ENCODE results near the gene HPSE. TPM values are rescaled to one million over a fixed set of nuclear protein-coding genes. Genes with fewer than 3 reads are reported as not detected.

Gene HPSE
- total and polyA plus RNA-seq, 2 donors (not counting 1 experiment from before 2014, with no cell fraction given): 1.3 to 2.6 TPM

DNA sequence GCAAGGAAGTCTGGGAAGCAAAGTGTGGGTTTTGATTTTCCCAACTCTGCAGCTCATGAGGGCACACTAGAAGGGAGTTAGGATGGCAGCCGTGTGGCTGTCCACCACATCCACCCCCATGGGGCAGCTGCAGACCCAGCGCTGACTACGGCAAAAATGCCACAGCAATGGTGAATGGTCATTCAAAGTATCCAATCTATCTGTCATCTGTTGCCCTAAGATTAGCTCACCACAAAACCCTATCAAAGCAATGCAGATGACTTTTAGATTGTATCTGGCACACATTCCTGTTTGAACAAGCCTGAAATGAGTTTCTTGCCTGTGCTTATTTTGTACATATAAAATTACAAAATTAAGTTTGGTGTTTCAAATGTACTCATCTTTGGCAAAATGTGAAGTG lies 29.7 kb upstream of the HPSE start:
- 52% methylated on average over 3 of the region's 3 CpGs for WGBS (ENCODE audit: insufficient coverage)
- Histone ChIP-seq H4K20me1 (ENCODE audit: control insufficient read depth, insufficient read depth, low read length, poor library complexity, severe bottlenecking) (no peaks in the 10 kb centered on the region), H3K9ac (ENCODE audit: low read length) (no peak overlapping the region), H3K9me3 (ENCODE audit: control extremely low read depth in 1 of 3, control insufficient read depth in 2 of 3, insufficient read depth in 1 of 3, low read length in 2 of 3) (no peaks in the 10 kb centered on the region), H2AFZ (ENCODE audit: insufficient read depth, low read depth, low read length, poor library complexity, severe bottlenecking) (no peak overlapping the region), H3K4me2 (replicated peaks; ENCODE audit: low read depth, low read length, poor library complexity, severe bottlenecking) (no peak overlapping the region), H3K4me3 (ENCODE audit: control extremely low read depth in 1 of 5, extremely low read depth in 1 of 5, insufficient read depth in 1 of 5, low read depth in 2 of 5, low read length in 4 of 5) (no peak overlapping the region), H3K36me3 (replicated peaks in 1 of 2; ENCODE audit: control extremely low read depth in 1 of 2, control insufficient read depth in 1 of 2, extremely low read depth in 1 of 2, insufficient read depth in 2 of 2, low read length in 1 of 2) (no peaks in the 10 kb centered on the region), H3K79me2 (ENCODE audit: control insufficient read depth, insufficient read depth, low read length) (no peaks in the 10 kb centered on the region), H3K4me1 (ENCODE audit: control insufficient read depth in 2 of 2, insufficient read depth in 2 of 2, low read length in 2 of 2) (peaks cover 0 to 4% of the 10 kb centered on the region in 2 donors), H3K27me3 (replicated peaks in 1 of 4; ENCODE audit: control extremely low read depth in 1 of 4, control insufficient read depth in 3 of 4, insufficient read depth in 4 of 4, low read length in 3 of 4) (no peaks in the 10 kb centered on the region), H3K27ac (ENCODE audit: low read length in 2 of 2) (no peak overlapping the region)
- no peaks in the 10 kb centered on the region for H3K27me3 Mint-ChIP-seq
- no peaks in the 10 kb centered on the region for H3K9me3 Mint-ChIP-seq (ENCODE audit: insufficient read depth)
- ATAC-seq (ENCODE audit: low read depth): no peak
- ChIA-PET POLR2A (no interaction called here), CTCF (interaction anchor here (0.7 kb wide), 1 partner anchor 281 kb away, joined by 5 read pairs; no protein-coding TSS in a partner anchor)
- no peak for TF ChIP-seq EZH2 (IDR thresholded peaks at IDR 0.05; ENCODE audit: borderline replicate concordance, insufficient read depth, low read depth, low read length, poor library complexity, severe bottlenecking)
- TF ChIP-seq, protein P1, sequence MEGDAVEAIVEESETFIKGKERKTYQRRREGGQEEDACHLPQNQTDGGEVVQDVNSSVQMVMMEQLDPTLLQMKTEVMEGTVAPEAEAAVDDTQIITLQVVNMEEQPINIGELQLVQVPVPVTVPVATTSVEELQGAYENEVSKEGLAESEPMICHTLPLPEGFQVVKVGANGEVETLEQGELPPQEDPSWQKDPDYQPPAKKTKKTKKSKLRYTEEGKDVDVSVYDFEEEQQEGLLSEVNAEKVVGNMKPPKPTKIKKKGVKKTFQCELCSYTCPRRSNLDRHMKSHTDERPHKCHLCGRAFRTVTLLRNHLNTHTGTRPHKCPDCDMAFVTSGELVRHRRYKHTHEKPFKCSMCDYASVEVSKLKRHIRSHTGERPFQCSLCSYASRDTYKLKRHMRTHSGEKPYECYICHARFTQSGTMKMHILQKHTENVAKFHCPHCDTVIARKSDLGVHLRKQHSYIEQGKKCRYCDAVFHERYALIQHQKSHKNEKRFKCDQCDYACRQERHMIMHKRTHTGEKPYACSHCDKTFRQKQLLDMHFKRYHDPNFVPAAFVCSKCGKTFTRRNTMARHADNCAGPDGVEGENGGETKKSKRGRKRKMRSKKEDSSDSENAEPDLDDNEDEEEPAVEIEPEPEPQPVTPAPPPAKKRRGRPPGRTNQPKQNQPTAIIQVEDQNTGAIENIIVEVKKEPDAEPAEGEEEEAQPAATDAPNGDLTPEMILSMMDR (IDR thresholded peaks at IDR 0.05): no peak
- H3K27ac Mint-ChIP-seq: no peak overlapping the region
- peaks cover 7% of the 10 kb centered on the region for H3K4me1 Mint-ChIP-seq
- H3K4me3 Mint-ChIP-seq: no peak overlapping the region
- no peak for DNase-seq
- intact Hi-C loops (cut with micrococcal nuclease): no loop called here

DNA sequence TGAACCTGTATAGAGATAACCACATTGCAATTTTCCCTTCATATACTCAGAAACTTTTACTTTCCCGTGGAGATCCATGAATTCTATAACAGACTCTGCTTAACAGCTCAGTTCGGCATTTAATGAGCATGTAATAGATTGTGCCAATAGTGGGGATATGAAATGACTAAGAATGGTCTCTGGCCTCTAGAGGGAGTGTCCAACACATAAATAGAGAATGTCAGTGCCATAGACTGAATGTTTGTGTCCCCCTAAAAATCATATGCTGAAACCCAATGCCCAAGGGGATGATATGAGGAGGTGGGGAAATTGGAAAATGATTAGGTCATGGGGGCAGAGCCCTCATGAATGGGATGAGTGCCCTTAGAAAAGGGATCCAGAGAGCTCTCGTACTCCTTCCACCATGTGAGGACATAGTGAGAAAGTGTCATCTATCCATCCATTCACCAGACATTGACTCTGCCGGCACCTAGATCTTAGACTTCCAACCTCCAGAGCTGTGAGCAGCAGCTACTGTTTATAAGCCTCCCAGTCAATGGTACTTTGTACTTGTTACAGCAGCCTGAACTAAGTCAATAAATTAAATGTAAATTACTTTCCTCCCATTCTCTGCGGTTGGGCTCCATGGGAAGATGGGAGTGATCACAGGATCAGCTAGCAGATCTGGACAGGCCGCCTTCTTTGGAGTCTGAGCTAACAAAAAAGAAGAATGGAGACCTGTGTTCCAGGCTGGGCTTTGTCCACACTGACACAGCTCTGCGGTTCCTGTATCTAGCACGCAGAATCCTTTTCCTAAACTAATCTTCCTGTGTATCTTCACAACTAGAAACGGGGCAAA lies 28.1 kb upstream of the HPSE start:
- no peak overlapping the region for H2AFZ ChIP-seq (ENCODE audit: insufficient read depth, low read depth, low read length, poor library complexity, severe bottlenecking)
- intact Hi-C loops (cut with micrococcal nuclease): loop anchor here (1.0 kb wide), 1 partner anchor 278 kb away; no protein-coding TSS in a partner anchor
- DNase-seq: peak; percentile 28

More for the DNA sequence above, 28.1 kb upstream of the HPSE start:
- POLR2A ChIA-PET: no interaction called here
- H3K9me3 Mint-ChIP-seq (ENCODE audit: insufficient read depth): no peaks in the 10 kb centered on the region
- H4K20me1 ChIP-seq (ENCODE audit: control insufficient read depth, insufficient read depth, low read length, poor library complexity, severe bottlenecking): no peaks in the 10 kb centered on the region
- H3K36me3 ChIP-seq (replicated peaks in 1 of 2; ENCODE audit: control extremely low read depth in 1 of 2, control insufficient read depth in 1 of 2, extremely low read depth in 1 of 2, insufficient read depth in 2 of 2, low read length in 1 of 2): no peaks in the 10 kb centered on the region
- ATAC-seq (ENCODE audit: low read depth): peak; percentile 31
- no peak overlapping the region for H3K27ac Mint-ChIP-seq
- no peaks in the 10 kb centered on the region for H3K9me3 ChIP-seq (ENCODE audit: control extremely low read depth in 1 of 3, control insufficient read depth in 2 of 3, insufficient read depth in 1 of 3, low read length in 2 of 3)
- no peaks in the 10 kb centered on the region for H3K79me2 ChIP-seq (ENCODE audit: control insufficient read depth, insufficient read depth, low read length)
- H3K27me3 Mint-ChIP-seq: no peaks in the 10 kb centered on the region
- no peak overlapping the region for H3K4me3 ChIP-seq (ENCODE audit: control extremely low read depth in 1 of 5, extremely low read depth in 1 of 5, insufficient read depth in 1 of 5, low read depth in 2 of 5, low read length in 4 of 5)
- H3K4me2 ChIP-seq (replicated peaks; ENCODE audit: low read depth, low read length, poor library complexity, severe bottlenecking): no peak overlapping the region
- H3K27me3 ChIP-seq (replicated peaks in 1 of 4; ENCODE audit: control extremely low read depth in 1 of 4, control insufficient read depth in 3 of 4, insufficient read depth in 4 of 4, low read length in 3 of 4): no peaks in the 10 kb centered on the region
- peaks cover 0 to 4% of the 10 kb centered on the region in 2 donors for H3K4me1 ChIP-seq (ENCODE audit: control insufficient read depth in 2 of 2, insufficient read depth in 2 of 2, low read length in 2 of 2)
- CTCF ChIA-PET: interaction anchor here (0.5 to 1.5 kb wide), 9 partner anchors 11 to 338 kb away, joined by 3 to 5 read pairs (median 3); no protein-coding TSS in a partner anchor
- H3K9ac ChIP-seq (ENCODE audit: low read length): no peak overlapping the region
- peaks cover 7% of the 10 kb centered on the region for H3K4me1 Mint-ChIP-seq
- H3K4me3 Mint-ChIP-seq: no peak overlapping the region
- no peak for TF ChIP-seq EZH2 (IDR thresholded peaks at IDR 0.05; ENCODE audit: borderline replicate concordance, insufficient read depth, low read depth, low read length, poor library complexity, severe bottlenecking)
- TF ChIP-seq, protein P1 (IDR thresholded peaks at IDR 0.05): peak; percentile 35
- WGBS (ENCODE audit: insufficient coverage): 84% methylated on average over 2 of the region's 9 CpGs
- H3K27ac ChIP-seq (ENCODE audit: low read length in 2 of 2): no peak overlapping the region
